GM12801 (cell line): Measurements from ENCODE around the gene EWSR1.

Experiments
- CTCF ChIP-seq: IDR thresholded peaks from one replicate; pipeline ENCODE4 v1.5.1; 2011; ENCODE audit warnings: control low read depth; ENCODE audit not compliant: insufficient read length; ENCODE audit errors: extremely low read depth

The EWSR1 gene

GRCh38 chr22:29256606-29257325 lies 11.3 kb upstream of the EWSR1 start:
- no peak for TF ChIP-seq CTCF

- no peak for TF ChIP-seq CTCF
Measured at GRCh38 chr22:29257751-29258181, 10.3 kb upstream of the EWSR1 start.

DNA sequence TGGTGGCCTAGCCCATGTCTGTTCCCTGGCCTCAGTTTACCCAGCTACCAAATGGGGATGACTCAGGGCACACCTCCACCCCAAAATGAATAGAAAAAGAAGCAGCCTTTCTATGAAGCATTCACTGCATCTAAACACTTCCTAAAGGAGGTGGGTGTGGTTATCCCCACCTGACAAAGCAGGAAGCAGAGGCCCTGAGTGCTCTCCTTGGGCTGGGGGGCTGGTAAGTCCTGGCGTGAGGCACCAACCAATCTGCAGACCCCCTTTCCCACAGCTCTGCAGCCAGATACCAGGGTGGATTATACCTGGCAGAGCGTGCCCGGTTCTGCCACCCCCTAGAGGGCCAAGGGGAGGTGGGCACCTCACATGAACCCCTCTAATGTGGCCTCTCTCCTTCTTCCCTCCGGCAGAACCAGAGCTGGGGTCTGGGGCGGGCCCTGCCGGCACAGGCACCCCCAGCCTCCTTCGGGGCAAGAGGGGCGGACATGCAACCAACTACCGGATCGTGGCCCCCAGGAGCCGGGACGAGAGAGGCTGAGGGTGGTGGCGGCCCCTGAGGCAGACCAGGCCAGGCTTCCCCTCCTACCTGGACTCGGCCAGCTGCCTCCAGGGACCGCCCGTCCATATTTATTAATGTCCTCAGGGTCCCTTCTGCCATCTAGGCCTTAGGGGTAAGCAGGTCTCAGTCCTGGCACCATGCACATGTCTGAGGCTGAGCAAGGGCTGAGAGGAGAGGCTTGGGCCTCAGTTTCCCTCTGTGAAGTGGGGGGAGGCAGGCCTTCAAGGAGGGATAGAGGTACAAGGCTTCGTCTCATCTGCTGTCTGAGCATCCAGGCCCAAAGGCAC lies 9.4 kb upstream of the EWSR1 start:
- no peak for TF ChIP-seq CTCF

- no peak for TF ChIP-seq CTCF
Measured at GRCh38 chr22:29259253-29259899, 8.7 kb upstream of the EWSR1 start.

GRCh38 chr22:29260031-29260560 lies 8.0 kb upstream of the EWSR1 start:
- no peak for TF ChIP-seq CTCF

DNA sequence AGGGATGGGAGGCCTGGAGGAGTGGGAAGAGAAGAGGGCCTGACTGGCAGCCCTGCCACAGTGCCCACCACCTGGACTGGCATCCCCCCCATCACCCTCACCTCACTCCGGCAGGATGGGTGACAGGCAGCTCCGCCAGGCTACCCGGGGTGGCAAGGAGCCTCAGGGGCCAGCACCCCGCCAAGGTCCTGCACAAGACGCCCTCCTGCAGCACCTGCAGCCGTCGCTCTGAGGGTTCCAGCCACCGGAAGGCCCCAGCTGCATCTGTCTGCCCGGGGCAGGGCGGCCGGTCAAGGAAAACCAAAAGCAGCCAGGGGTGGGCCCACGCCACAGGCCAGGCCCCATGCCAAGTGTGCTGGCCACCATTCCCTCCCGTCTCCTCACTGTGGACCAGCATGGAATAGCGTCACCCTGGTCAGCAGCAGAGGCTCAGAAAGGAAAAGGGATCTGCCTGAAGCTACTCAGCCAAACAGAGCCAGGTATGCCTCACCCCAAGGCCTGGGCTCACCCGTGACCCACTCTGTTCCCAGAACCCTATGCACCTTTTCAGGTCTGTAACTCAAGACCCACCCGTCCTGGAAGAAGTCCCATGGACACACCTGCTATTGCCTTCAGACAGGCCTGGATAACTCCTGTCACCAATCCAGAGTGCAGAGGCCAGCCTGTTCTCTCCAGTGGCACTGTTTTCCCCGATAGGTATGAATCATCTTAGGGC lies 7.3 kb upstream of the EWSR1 start:
- TF ChIP-seq CTCF = no peak

GRCh38 chr22:29263791-29264276 lies 4.2 kb upstream of the EWSR1 start:
- TF ChIP-seq CTCF = no peak
